H1 (cell line): ENCODE results near the gene PDLIM3. TPM values are rescaled to one million over a fixed set of nuclear protein-coding genes. Genes with fewer than 3 reads are reported as not detected.

ENCODE experiments used
- POU5F1 ChIP-seq: IDR thresholded peaks from 2 replicates; pipeline ENCODE4 v1.6.1; 2011; ENCODE audit warnings: low read depth, mild to moderate bottlenecking, low read length, moderate library complexity
- polyA plus RNA-seq, 7 experiments: library from polyadenylated mRNA; depleted of rRNA in 3 of 7; stranded (reverse) in 5 of 7; unstranded in 2 of 7; fragments of >200 nt in 5 of 7; fragments of 200-250 nt in 2 of 7; gene quantifications; 1 replicate in 5 of 7; 2 replicates in 1 of 7; 4 replicates in 1 of 7; pipeline versions ENCODE4 v1.2.1 to v1.2.3, GENCODE V29; 2011 to 2013; ENCODE audit warnings: missing spikeins in 2 of 7, mixed read lengths in 2 of 7
- total RNA-seq: library from RNA; stranded (reverse); fragmentation: NEBNext Ultra II Directional; extraction: Animal tissue kit (Norgen Biotek cat#: 25700); gene quantifications from 2 replicates; pipeline ENCODE4 v1.2.1, GENCODE V29; 2021

PDLIM3 gene
- total and polyA plus RNA-seq, 2 of the 8 experiments (the other 6 are each of a cell fraction or from before 2014, with no cell fraction given): 7.6 to 8.1 TPM

DNA sequence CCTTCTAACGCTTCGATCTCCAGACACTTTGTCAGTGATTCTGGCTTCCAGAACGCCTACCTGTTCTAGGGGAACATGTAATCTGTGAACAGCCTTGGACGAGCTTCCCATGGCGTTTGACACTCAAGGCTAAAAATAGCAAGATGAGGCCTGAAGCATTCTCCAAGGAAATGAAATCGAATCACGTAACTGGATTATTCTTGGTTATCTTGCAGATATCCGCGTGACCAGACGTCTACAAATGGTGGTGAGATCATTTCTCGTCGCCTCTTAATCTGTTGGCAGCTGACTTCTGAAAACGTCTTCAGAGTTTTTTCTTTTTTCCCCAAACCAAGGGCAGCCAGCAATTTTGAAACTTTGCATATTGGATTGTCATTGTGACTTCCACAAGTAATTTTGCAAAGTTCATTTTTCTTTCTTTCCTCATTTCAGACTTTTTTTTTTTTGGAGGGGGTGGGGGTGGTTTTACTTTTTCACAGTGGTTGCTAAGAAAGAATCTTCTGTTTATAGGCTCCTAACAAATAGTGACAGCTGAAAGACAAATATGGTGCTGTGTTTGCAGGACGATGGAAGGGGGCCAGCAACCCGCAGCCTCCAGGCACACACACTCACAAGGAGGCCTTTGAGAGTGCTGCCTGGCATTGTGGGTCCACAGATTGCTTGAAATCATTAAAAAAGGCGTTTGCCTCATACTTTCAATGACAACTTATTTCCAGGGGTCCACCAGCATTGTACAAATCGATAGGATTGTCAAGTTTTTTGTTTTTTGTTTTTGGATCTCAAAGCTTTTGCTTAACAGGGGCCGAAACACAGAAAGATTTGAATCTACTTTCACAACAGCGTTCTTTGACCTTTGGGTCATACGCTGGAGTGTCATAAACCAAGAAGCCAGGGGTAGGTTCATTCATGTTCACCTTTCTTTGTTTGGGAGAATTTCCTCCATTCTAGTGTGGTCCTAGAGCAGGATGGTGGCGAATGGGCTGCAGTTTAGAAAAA is 32.4 kb upstream of the PDLIM3 start (continued):
- TF ChIP-seq POU5F1: no peak
